GM20431 (cell line): ENCODE measurements around the gene LRRC4C.

ENCODE experiments used
- in situ Hi-C: fragments of 300-500 bp; cut with MseI, MboI; formaldehyde crosslinking; loops from one replicate; pipeline ENCODE4 v1.15.0; 2020; ENCODE audit warnings: low sequenced_read_pairs; ENCODE audit not compliant: unreplicated experiment

Gene LRRC4C

DNA sequence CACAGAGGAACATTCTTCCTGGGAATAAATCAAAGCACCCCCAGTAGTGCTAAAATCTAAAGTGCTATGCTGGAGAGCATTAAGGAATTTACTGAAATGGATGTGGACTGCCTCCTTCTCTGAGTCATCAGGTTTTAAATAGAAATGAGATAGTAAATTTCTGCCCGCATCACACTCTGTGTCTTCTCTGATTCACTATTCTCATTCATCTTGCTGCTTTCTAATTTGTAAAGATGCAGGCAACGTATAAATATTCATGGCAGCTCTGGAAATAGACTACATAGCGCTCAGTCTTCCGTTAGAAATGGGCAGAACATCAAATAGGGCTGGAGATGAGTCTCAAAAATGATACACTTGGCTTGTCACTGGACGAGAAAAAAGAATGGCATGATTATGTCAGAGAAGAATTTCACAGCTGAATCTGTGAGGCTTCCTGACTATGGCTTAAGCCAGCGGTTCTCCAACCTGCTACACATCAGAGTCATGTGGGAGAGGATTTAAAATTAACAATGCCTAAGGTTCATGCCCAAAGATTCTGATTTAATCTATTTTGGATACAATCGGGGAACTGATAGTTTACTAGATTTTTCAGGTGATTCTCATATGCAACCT lies 178.2 kb downstream of the LRRC4C start:
- in situ Hi-C loops = no loop called here

- in situ Hi-C loops = no loop called here
Measured at GRCh38 chr11:41274831-41275230, 184.6 kb downstream of the LRRC4C start.

DNA sequence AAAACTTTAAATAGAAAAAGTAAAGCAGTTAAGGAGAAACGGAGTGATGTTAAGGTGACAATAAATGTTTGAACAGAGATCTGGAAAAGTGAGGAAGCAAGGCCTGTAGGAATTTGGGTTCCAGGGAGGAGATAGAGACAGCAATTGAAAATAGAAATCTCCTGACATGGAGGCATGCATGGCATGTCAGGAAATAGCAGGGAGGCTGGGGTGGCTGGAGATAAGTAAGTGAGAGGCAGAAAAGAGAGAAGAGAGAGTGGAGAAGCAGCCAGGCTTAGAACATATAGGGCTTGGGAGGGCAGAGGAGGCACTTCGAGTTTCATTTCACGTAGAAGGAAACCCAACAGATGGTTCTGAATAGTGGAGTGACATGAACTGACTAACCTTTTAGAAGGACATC lies 185.5 kb downstream of the LRRC4C start:
- in situ Hi-C loops = no loop called here

DNA sequence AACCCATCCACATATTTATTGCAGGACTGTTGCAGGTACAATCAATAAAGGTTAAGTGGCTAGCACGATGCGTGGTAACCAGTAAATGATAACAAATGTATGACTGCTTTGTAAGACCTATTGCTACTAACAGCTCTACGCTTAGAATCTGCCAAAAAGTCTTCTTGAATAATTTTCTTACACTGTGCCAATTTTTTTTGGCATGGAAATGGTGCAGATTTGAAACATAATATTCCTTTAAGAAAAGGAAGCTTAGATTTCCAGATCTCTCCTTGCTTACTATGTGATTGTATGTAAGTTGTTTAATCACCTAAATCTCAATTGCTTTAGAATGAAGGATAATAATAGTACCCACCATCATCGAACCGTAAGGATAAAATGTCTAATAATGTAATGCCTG lies 192.0 kb downstream of the LRRC4C start:
- in situ Hi-C loops = no loop called here

DNA sequence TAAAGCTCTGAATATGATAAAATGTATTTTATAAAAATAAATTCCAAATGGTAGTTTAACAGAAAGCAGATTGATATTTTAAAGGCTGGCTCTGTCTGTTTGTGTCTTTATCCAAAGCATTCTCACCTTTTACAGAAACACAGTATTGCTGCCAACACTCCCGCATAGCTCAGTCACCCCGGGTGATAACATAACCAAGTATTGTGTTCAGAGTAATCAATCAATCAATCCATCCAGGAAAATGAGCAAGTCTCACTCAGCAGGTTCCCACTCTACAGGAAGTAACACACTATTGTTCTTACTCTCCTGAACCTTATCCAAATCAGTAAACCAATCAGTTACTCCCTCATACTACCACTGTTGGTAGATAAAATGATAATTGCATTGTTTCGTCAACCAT lies 203.4 kb downstream of the LRRC4C start:
- in situ Hi-C loops = no loop called here

DNA sequence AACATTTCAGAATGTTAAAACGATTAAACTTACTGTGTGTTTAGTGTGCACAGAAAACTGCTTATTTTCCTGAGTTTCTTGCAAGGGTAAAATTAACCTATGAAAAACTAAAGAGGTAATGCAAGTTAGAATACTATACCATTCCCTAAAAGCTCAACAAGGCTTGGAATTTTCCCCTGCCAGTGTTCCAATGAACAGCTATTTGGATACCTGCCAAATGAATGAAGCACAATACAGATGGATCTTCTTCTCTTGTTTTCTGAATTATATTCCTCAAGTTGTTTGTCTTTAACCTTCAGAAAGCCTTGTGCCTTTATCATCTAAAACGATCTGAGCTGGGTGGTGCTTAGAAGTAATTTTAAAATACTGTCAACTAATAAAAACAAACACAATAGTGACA lies 204.5 kb downstream of the LRRC4C start:
- in situ Hi-C loops = no loop called here

GRCh38 chr11:41250408-41250935 lies 209.0 kb downstream of the LRRC4C start:
- in situ Hi-C loops = no loop called here

DNA sequence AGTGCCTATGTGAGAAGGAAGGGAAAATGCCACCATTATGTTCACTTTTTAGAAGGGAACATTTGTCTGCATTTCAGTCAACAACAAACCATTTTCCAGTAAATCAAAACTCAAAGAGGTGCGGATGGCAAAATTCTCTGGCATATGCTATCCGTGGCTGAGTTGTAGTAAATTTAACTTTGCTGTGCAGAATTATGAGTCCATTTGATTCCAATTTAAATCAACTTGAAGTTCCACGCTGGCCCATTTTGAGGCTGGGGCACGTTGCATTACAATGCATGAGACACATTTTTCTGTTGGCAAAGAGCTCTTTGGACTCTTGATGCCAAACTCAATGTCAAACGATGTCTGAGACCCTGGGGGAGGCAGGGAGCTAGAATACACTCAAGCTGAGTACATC lies 211.8 kb downstream of the LRRC4C start:
- in situ Hi-C loops = no loop called here

- in situ Hi-C loops = no loop called here
Measured at GRCh38 chr11:41246399-41246745, 213.1 kb downstream of the LRRC4C start.

- in situ Hi-C loops = no loop called here
Measured at GRCh38 chr11:41245704-41246398, 213.6 kb downstream of the LRRC4C start.

GRCh38 chr11:41245184-41245583 lies 214.3 kb downstream of the LRRC4C start:
- in situ Hi-C loops = no loop called here

DNA sequence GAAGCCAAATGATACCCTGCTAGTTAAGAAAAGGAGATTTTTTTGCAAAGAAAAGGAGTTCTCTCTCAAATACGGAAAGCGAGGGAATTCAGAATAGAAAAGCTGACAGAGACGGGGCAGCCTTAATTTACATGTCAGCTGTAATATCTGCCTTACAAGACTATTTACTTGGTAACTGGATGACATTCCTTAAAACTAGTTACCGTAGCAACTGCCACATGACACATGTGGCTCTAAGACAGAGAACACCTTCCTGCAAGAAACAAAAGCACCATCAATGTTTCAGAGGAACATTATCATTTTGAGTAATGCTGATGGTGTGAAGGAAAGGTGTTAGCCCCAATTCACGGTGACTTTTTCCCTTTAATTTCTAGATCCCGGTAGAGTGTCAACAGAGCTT lies 222.1 kb downstream of the LRRC4C start:
- in situ Hi-C loops = no loop called here

DNA sequence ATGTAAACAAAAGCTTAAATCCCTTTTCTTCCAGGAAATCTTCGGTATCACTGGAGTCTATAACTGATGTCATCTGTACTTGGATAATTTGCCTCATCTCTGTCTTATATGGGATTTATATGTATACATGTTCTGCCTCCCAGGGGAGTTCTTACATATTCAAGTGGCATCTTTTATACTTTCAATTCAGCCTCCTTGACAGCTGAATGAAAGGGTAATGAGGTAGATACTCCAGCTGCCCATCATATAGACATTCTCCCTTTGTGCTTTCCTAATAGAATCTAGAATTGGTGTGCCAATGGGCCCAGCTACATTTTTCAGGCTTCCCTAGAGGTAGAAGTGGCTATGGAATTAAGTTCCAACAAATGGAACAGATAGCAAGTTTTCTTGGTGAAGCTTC lies 223.8 kb downstream of the LRRC4C start:
- in situ Hi-C loops = no loop called here

- in situ Hi-C loops = no loop called here
Measured at GRCh38 chr11:41225856-41226633, 233.4 kb downstream of the LRRC4C start.

- in situ Hi-C loops = no loop called here
Measured at GRCh38 chr11:41222236-41222635, 237.2 kb downstream of the LRRC4C start.

DNA sequence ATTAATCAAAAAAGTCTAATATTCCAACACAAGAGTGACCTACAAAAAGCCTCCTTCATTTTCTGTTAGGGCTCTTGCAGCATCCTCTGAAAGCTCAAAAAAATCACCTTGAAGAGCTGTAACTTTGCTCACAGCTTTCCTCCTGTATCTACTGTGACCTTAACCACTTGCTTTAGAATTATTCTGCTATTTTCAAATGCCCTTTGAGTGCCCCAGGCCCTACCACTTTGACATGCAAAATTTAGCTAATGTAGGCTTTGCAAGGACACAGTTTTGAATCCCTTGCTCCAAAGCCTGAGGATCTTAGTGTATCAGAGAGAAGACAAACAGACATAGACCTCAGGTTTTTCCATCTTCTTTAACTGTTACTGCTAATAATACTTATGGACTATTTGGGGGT lies 253.1 kb downstream of the LRRC4C start:
- in situ Hi-C loops = no loop called here

DNA sequence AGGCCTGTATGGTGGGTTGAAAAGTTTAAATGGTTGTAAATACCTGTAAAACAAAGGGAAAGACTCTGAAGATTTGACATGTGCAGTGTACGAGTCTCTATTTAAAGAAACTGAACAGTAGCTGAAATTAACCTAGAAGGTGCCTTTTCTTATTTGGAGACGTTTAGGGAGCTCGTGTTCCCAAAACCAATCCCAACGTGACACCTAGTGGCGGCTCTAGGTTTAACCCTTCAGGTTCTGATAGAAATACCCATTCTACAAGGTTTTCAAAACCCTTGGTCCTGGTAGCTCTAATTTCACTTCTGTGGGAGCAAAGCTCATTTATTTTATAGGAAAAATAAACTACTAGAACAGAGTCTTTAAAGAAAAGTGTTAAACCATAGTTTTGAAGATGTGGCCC lies 258.3 kb downstream of the LRRC4C start:
- in situ Hi-C loops = no loop called here

- in situ Hi-C loops = no loop called here
Measured at GRCh38 chr11:41190437-41191082, 268.9 kb downstream of the LRRC4C start.

GRCh38 chr11:41189701-41190436 lies 269.6 kb downstream of the LRRC4C start:
- in situ Hi-C loops = no loop called here

DNA sequence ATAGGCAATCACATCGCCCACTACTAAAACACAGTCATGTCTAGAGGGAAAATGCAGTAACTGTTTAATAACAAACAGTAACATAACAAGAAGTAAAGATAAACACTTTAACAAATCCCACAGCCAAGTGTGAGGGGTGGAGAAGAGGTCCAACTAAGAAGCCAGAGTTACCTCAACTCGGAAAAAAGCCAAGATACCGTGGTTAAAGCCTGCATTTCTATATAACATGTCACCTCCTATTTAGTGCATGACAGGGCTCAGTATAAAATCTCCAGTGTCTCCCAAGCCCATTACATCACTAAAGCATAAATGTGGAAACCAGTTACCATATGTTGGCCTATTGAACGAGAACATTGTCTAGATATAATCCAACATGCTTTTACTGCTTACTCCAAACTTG lies 281.7 kb downstream of the LRRC4C start:
- in situ Hi-C loops = no loop called here
